H9 (cell line): ENCODE measurements around the gene TRIO. TPM values are rescaled to one million over a fixed set of nuclear protein-coding genes. Genes with fewer than 3 reads are reported as not detected.

ENCODE experiments used
- DNase-seq: peaks from one replicate; pipeline ENCODE4 v3.0.0-alpha.2; 2017
- H2AFZ ChIP-seq: one replicate; pipeline ENCODE4 v1.6.1; 2013; ENCODE audit warnings: mild to moderate bottlenecking, low read length, control low read depth, moderate library complexity
- H2AK5ac ChIP-seq: 2 replicates; pipeline ENCODE4 v1.6.1; 2013; ENCODE audit warnings: low read length, control low read depth, mixed read lengths; ENCODE audit not compliant: insufficient read length
- H2BK120ac ChIP-seq: one replicate; pipeline ENCODE4 v1.6.1; 2013; ENCODE audit warnings: low read depth, mild to moderate bottlenecking, low read length, control low read depth, inconsistent platforms; ENCODE audit not compliant: poor library complexity, severe bottlenecking
- H2BK12ac ChIP-seq: 2 replicates; pipeline ENCODE4 v1.6.1; 2013; ENCODE audit warnings: low read length, control low read depth, mixed read lengths, low read depth; ENCODE audit not compliant: insufficient read length
- H2BK15ac ChIP-seq: 2 replicates; pipeline ENCODE4 v1.6.1; 2013; ENCODE audit warnings: low read depth, low read length, control low read depth
- H2BK20ac ChIP-seq: one replicate; pipeline ENCODE4 v1.6.1; 2013; ENCODE audit warnings: low read depth, mild to moderate bottlenecking, low read length, control low read depth, inconsistent platforms; ENCODE audit not compliant: poor library complexity, severe bottlenecking
- H2BK5ac ChIP-seq: 2 replicates; pipeline ENCODE4 v1.6.1; 2013; ENCODE audit warnings: low read length, control low read depth, mixed read lengths; ENCODE audit not compliant: insufficient read length
- H3K14ac ChIP-seq: 2 replicates; pipeline ENCODE4 v1.6.1; 2013; ENCODE audit warnings: low read length, control low read depth; ENCODE audit not compliant: insufficient read depth
- H3K18ac ChIP-seq: 2 replicates; pipeline ENCODE4 v1.6.1; 2013; ENCODE audit warnings: low read depth, mild to moderate bottlenecking, mixed read lengths, low read length, control low read depth; ENCODE audit not compliant: insufficient read length
- H3K23ac ChIP-seq: 2 replicates; pipeline ENCODE4 v1.6.1; 2013; ENCODE audit warnings: low read length, control low read depth, mixed read lengths, low read depth; ENCODE audit not compliant: insufficient read length
- H3K23me2 ChIP-seq: 2 replicates; pipeline ENCODE4 v1.6.1; 2013; ENCODE audit warnings: low read depth, mild to moderate bottlenecking, mixed read lengths, low read length, control low read depth; ENCODE audit not compliant: insufficient read length, poor library complexity, severe bottlenecking
- H3K27ac ChIP-seq: 2 replicates; pipeline ENCODE4 v1.5.1; 2013; ENCODE audit warnings: low read length, control low read depth, mixed read lengths, low read depth; ENCODE audit not compliant: insufficient read length
- H3K27me3 ChIP-seq: 2 replicates; pipeline ENCODE4 v1.6.1; 2013; ENCODE audit warnings: low read length, control low read depth, inconsistent platforms; ENCODE audit not compliant: insufficient read depth
- H3K4ac ChIP-seq: 2 replicates; pipeline ENCODE4 v1.6.1; 2013; ENCODE audit warnings: low read depth, mild to moderate bottlenecking, control low read depth, inconsistent platforms, low read length, moderate library complexity
- H3K4me1 ChIP-seq: 2 replicates; pipeline ENCODE4 v1.6.1; 2013; ENCODE audit warnings: low read length, control low read depth, inconsistent platforms; ENCODE audit not compliant: insufficient read depth
- H3K4me2 ChIP-seq: 2 replicates; pipeline ENCODE4 v1.6.1; 2013; ENCODE audit warnings: low read length, control low read depth, mixed read lengths; ENCODE audit not compliant: insufficient read length, insufficient read depth
- H3K56ac ChIP-seq: 2 replicates; pipeline ENCODE4 v1.6.1; 2013; ENCODE audit warnings: low read depth, mild to moderate bottlenecking, mixed read lengths, low read length, control low read depth; ENCODE audit not compliant: insufficient read length
- H3K79me1 ChIP-seq: 2 replicates; pipeline ENCODE4 v1.6.1; 2013; ENCODE audit warnings: low read depth, mild to moderate bottlenecking, moderate library complexity, low read length, control low read depth, inconsistent platforms; ENCODE audit not compliant: insufficient read depth, poor library complexity, severe bottlenecking
- H3K79me2 ChIP-seq: 2 replicates; pipeline ENCODE4 v1.6.1; 2013; ENCODE audit warnings: low read length, control low read depth, inconsistent platforms; ENCODE audit not compliant: insufficient read depth
- H3K9ac ChIP-seq: 2 replicates; pipeline ENCODE4 v1.6.1; 2013; ENCODE audit warnings: low read length, control low read depth, mixed read lengths; ENCODE audit not compliant: insufficient read length; ENCODE audit errors: extremely low read depth
- H3K9me3 ChIP-seq: one replicate; pipeline ENCODE4 v1.6.1; 2013; ENCODE audit warnings: low read depth, low read length, inconsistent platforms; ENCODE audit not compliant: control insufficient read depth
- H3T11ph ChIP-seq: one replicate; pipeline ENCODE4 v1.6.1; 2013; ENCODE audit warnings: mild to moderate bottlenecking, low read length, control low read depth, inconsistent platforms
- H4K20me1 ChIP-seq: one replicate; pipeline ENCODE4 v1.6.1; 2013; ENCODE audit not compliant: control insufficient read depth, insufficient read length, insufficient read depth
- H4K5ac ChIP-seq: 2 replicates; pipeline ENCODE4 v1.6.1; 2013; ENCODE audit warnings: low read depth, mild to moderate bottlenecking, mixed read lengths, low read length, control low read depth; ENCODE audit not compliant: insufficient read length
- H4K8ac ChIP-seq: replicated peaks from 2 replicates; pipeline ENCODE4 v1.6.1; 2013; ENCODE audit warnings: low read length, control low read depth, mixed read lengths, low read depth; ENCODE audit not compliant: insufficient read length
- H4K91ac ChIP-seq: 2 replicates; pipeline ENCODE4 v1.6.1; 2013; ENCODE audit warnings: low read depth, mild to moderate bottlenecking, moderate library complexity, mixed read lengths, low read length, control low read depth; ENCODE audit not compliant: insufficient read length
- H3K27ac Mint-ChIP-seq, 3 experiments: 2 replicates in 2 of 3; 3 replicates in 1 of 3; pipeline ENCODE4 v1.8.0; 2020 to 2021; ENCODE audit warnings: mixed read lengths in 3 of 3, mild to moderate bottlenecking in 1 of 3, moderate library complexity in 1 of 3
- H3K27me3 Mint-ChIP-seq: 2 replicates; pipeline ENCODE4 v1.8.0; 2021; ENCODE audit warnings: low read depth, mild to moderate bottlenecking, moderate library complexity, mixed read lengths
- H3K36me3 Mint-ChIP-seq, 3 experiments: 2 replicates in 2 of 3; 3 replicates in 1 of 3; pipeline ENCODE4 v1.8.0; 2020 to 2021; ENCODE audit warnings: low read depth in 3 of 3, mixed read lengths in 3 of 3; ENCODE audit not compliant: insufficient read depth in 1 of 3
- H3K4me1 Mint-ChIP-seq, 2 experiments: 2 replicates each; pipeline ENCODE4 v1.8.0; 2020; ENCODE audit warnings: mixed read lengths in 2 of 2
- H3K4me3 Mint-ChIP-seq, 2 experiments: 2 replicates in 1 of 2; 3 replicates in 1 of 2; pipeline ENCODE4 v1.8.0; 2020 to 2021; ENCODE audit warnings: mild to moderate bottlenecking in 2 of 2, mixed read lengths in 2 of 2, moderate library complexity in 1 of 2
- H3K9me3 Mint-ChIP-seq, 2 experiments: 2 replicates in 1 of 2; 3 replicates in 1 of 2; pipeline ENCODE4 v1.8.0; 2020; ENCODE audit warnings: mild to moderate bottlenecking in 2 of 2, mixed read lengths in 2 of 2, moderate library complexity in 1 of 2
- WGBS: extraction: QIAGEN DNeasy Blood & Tissue Kit; methylation state at CpG from one replicate; pipeline ENCODE4 v1.1.7; 2013; ENCODE audit warnings: missing lambda C conversion rate, low lambda C conversion rate, mixed read lengths; ENCODE audit not compliant: insufficient read length; ENCODE audit errors: extremely low coverage; 5-methylcytosine and 5-hydroxymethylcytosine counted together
- total RNA-seq: library from RNA; stranded (reverse); gene quantifications from 2 replicates; pipeline ENCODE4 v1.2.1, GENCODE V29; 2021
- TF ChIP-seq, protein P1 (sequence below): fragments of 200-600 bp; sonication (generic); conservative IDR thresholded peaks from 3 replicates; pipeline ENCODE4 v1.8.0; 2021; ENCODE audit warnings: antibody characterized with exemption, mild to moderate bottlenecking

The TRIO gene
- total RNA-seq, 1 experiment from 2014 or later, result 87.8 TPM

DNA sequence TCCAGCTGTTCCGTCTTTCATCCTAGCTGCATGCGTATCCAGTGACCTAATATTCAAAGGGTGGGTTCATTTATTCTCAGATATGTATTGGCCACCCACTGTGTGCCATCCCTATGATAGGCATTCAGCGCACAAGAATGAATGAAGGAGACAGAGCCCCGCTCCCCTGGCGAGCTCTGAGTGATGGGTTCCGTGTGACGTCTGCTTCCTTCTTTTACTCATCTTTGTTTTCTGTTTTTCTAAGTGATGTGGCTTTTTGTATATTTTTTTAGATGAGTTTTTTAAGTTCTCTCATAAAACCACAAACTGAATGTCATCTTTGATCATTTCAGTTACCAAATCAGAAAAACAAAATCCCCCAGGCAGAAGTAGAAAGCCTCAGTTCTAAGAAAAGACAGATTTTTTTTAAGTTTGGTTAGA, 270.2 kb downstream of the TRIO start:
- Histone ChIP-seq H2BK5ac (no peak overlapping the region), H3T11ph (no peak overlapping the region), H4K91ac (no peak overlapping the region), H2AFZ (no peak overlapping the region), H3K18ac (no peak overlapping the region), H3K79me1 (no peaks in the 10 kb centered on the region), H2BK15ac (no peak overlapping the region), H3K27ac (no peak overlapping the region), H3K4ac (no peak overlapping the region), H2AK5ac (no peak overlapping the region), H2BK120ac (no peak overlapping the region), H3K4me1 (peaks cover 7% of the 10 kb centered on the region; the same call in 1 of the 2 replicates), H3K27me3 (no peaks in the 10 kb centered on the region), H3K4me2 (no peak overlapping the region), H3K56ac (no peak overlapping the region), H3K23ac (no peak overlapping the region), H4K5ac (no peak overlapping the region), H3K9me3 (no peaks in the 10 kb centered on the region), H3K23me2 (no peaks in the 10 kb centered on the region), H4K8ac (no peak overlapping the region), H4K20me1 (no peaks in the 10 kb centered on the region), H3K79me2 (no peaks in the 10 kb centered on the region), H2BK12ac (no peak overlapping the region), H3K9ac (no peak overlapping the region), H2BK20ac (no peak overlapping the region), H3K14ac (no peak overlapping the region)
- peaks cover 4 to 52% (median 36%) of the 10 kb centered on the region in 3 experiments; a peak in 6 of 7 replicates for H3K36me3 Mint-ChIP-seq
- H3K27me3 Mint-ChIP-seq, result no peaks in the 10 kb centered on the region
- peaks cover 40 to 50% of the 10 kb centered on the region in 2 experiments for H3K4me1 Mint-ChIP-seq
- WGBS, result no CpG with 5 or more reads among the region's 7 CpGs
- DNase-seq, result no peak
- H3K27ac Mint-ChIP-seq, result peak overlapping the region in 2 of 3 experiments; percentile 68 to 86; a peak in 3 of 7 replicates
- no peaks in the 10 kb centered on the region for H3K9me3 Mint-ChIP-seq
- TF ChIP-seq, protein P1, sequence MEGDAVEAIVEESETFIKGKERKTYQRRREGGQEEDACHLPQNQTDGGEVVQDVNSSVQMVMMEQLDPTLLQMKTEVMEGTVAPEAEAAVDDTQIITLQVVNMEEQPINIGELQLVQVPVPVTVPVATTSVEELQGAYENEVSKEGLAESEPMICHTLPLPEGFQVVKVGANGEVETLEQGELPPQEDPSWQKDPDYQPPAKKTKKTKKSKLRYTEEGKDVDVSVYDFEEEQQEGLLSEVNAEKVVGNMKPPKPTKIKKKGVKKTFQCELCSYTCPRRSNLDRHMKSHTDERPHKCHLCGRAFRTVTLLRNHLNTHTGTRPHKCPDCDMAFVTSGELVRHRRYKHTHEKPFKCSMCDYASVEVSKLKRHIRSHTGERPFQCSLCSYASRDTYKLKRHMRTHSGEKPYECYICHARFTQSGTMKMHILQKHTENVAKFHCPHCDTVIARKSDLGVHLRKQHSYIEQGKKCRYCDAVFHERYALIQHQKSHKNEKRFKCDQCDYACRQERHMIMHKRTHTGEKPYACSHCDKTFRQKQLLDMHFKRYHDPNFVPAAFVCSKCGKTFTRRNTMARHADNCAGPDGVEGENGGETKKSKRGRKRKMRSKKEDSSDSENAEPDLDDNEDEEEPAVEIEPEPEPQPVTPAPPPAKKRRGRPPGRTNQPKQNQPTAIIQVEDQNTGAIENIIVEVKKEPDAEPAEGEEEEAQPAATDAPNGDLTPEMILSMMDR, result no peak
- no peak overlapping the region for H3K4me3 Mint-ChIP-seq
